Amniotic epithelial cell (primary cell): ENCODE data around the gene ZNF805.

Source experiments
- DNase-seq: peaks from one replicate; pipeline ENCODE4 v3.0.0-alpha.2; 2010; ENCODE audit warnings: low read depth

Gene ZNF805

DNA sequence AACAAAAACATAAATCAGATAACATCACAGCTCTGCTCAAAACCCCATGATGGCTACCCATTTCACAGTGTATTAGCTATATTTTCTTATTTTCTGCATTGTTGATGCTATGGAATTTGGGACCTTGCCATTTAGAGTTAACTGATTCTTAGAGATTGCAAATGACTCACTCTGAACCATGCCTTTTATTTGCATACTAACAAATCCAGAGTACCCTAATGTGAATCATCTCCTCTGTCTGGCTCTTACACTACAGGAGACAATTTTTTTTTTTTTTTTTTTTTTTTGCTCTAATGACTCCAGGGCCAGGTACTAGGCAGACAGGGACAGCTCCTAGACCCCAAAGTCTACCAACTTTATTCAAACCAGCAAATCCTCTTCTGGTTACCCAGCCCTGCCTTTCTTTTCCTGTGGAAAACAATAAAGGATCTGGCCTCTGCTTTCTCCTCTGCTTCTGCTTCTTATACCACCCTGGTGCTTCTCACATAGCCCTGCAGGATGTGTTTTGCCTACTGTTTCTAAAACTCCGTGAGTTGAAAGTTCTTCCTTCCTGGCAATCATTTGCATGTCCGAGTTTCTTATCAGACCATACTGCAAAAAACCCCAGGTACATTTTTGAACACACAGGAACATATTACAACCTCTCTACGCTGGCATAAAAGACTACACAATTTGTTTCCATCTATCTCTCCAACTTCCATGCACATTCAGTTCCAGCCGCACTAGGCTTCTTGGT, 29.3 kb downstream of the ZNF805 start:
- DNase-seq: peak; percentile 92

DNA sequence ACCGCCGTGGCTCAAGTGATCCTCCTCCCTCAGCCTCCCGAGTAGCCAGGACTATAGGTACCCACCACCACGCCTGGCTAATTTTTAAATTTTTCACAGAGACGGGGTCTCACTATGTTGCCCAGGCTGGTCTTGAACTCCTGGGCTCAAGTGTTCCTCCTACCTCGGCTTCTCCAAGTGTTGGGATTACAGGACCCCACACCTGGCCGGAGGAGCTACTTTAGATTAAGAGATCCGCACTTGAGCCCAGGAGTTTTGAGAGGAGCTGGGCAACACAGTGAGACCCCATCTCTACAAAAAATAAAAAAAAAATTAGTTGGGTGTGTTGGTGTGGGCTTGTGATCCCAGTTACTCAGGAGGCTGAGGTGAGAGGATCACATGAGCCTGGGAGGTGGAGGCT, 30.8 kb downstream of the ZNF805 start:
- no peak for DNase-seq

DNA sequence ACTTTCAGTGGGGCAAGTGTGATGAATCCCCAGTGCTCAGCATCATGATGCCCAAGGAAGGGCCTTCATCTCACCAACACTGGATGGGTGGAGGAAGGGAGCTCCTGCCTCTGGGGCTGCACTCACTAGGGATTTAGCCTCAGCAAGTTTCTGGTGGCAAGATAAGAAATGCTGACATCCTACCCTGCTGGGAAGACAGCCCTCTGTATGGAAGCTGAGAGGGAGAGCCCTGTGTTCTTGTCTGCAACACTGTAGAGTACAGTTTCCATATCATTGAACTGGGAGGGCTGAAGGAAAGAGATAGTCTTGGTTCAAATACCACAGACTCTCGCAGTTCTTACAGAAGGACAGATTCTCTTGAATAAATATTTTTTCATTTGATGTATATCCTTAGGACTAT, 32.6 kb downstream of the ZNF805 start:
- no peak for DNase-seq

DNA sequence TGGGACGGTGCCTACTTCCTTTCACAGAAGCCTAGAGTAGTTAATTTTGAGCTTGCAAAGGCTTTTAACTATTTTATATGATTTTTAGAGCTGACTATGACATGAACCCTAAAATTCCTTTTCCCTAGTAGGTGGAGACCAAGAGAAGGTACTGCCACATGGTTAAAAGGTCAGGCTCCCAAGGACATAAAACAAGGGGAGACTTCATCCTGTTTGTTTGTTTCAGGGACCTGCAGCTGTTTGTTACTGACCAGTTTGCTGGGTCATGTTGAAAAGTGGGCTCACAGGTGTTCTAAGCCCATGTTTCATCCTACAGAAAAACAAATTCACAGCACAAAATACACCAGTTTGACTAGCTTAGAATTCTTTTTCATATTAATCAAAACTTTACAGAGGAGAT, 36.0 kb downstream of the ZNF805 start:
- DNase-seq: no peak

DNA sequence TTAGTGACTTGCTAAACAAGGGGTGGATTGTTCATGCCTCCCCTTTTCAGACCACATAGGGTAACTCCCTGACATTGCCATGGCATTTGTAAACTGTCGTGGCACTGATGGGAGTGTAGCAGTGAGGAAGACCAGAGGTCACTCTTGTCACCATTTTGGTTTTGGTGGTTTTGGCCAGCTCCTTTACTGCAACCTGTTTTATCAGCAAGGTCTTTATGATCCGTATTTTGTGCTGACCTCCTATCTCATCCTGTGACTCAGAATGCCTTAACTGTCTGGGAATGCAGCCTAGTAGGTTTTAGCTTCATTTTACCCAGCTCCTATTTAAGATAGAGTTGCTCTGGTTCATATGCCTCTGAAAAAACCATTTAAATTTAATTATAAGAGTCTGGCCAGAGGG, 38.0 kb downstream of the ZNF805 start:
- DNase-seq: peak; percentile 89

DNA sequence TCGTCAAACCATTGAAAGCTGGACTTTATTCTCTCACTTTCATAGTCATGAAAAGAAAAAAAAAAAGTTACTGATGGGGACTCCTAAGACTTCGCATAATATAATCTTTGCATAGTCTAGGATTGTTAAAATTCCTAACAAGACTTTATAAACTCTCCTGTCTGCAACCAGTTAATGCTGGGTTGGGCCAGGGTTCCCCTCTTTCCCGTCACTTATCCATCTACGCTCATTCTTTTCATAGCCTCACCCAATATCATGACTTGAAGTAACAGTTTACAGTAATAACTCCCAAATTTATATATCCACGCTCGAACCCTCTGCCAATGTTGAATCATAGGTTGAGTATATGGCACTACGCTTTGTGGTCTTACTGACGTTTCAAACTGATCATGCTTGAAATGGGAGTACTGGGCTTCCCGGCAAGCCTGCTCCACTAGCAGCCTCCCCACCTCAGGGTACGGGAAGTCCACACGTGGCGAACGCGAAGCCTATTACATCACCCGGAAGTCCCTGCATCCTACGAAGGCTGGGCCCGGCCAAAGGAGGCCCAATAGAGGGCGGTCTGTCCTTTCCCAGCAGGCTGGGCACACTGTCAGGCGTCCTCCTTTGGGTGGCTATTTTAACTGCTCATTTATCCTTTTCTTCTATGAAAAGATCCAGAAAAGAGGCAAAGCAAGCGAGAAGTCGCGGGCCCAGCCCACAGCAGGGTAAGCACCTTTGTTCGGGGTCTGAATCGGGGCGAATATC, 39.2 kb downstream of the ZNF805 start:
- DNase-seq: peak; percentile 97

DNA sequence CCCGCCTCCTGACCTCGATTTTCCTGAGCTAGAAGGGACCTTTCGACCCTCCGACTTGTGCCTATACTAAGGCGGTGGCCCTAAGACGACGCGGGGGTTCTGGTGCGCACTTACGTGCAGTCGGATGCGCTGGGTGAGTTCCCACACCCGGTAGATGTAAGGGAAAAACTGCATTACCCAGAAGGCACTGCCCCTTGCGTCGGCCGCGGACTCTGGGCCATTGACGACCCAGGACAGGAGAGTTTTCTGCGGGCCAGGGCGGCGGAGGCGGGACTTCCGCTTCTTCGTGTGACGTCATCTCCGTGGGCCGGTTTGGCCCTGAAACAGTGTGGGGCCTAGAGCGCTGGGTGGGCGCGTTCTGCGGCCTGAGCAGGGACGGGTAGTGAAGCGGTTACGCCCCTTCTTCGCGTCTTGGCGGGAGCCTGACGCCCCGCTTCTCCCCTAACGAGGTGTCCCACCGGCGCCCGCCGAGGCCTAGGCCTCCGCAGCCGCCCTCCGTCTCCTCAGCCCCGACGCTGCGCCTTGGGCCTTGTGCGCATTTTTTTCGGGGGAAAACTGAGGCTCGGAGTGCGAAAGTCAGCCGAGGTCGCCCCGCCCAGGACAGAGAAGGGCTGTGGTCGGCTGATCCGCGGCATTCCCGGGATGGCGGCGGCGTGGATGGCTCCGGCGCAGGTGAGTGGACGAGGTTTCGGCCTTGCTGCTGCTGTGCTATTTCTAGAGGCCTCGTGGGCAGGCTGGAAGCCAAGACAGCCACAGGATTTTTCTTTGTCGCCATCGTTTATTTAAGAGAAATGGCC, 39.9 kb downstream of the ZNF805 start, which contains the start of gene ZNF460:
TSS of gene ZNF460 (plus strand) at position 321 of the 797 bp plus-strand sequence. CDS start at position 643, 322 bp downstream.
- DNase-seq: peak; percentile 96

DNA sequence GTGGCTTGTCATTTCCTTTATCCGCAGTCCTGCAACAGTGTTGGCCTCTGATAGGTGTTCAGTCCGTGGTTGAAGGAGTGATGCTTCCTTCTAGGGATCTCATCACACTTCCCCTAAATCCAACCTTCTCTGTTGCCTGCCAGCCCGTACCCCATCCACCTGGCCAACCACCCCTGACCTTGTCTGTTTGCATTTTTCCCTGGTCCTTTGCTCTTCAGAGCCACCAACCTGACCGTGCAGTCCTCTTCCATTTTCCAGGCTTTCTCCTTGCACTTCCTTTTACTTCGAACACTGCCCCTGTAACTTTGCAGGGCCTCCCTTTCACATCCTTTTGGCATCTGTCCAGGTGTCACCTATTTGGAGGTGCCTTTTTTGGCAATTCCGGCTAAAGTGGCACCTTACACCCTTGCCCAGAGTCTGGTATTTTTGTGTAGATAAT, 40.5 kb downstream of the ZNF805 start:
- no peak for DNase-seq

DNA sequence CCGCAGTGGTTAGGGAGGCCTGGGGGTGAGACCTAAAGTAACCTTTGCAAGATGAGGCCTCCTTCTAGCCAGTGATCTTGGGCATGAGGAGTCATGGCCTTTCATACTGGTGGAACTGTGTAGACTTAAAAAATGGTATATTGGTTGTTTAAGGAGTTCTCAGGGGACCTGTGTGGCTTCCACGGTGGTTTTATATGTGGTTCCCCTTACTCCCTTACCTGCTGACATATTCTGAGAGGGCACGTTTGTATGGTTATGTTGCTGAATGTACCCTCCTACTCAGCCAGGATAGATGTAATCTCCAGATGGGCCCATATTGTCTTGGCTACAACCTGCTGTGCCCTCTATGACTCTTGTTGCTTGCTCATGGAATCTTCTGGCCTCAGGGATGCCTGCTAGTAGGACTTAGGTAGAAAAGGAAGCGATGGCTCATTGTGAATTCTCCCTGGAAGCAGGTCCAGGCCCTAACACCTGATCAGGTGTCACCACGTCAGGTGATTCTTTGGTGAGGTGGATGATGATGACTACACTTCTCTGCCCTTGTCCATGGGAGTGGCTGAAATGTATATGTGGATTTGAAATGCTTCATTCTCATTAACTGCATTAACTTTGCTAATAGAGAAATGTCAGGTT, 41.7 kb downstream of the ZNF805 start:
- no peak for DNase-seq

DNA sequence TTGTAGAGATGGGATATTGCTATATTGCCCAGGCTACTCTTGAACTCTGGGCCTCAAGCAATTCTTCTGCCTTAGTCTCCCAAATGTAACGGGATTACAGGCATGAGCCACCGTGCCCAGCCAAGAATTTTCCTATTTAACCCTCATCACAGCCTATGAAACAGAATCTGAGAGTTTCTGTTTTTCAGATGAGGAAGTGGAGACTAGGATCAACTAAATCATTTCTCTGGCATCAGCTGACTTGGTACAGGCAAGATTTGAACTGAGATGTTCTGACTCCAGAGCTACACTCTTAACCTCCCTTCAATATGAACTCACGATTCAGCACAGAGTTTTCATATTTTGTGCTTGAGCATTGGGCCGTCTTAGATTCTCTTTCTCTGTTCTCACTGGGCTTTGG, 47.9 kb downstream of the ZNF805 start:
- no peak for DNase-seq

DNA sequence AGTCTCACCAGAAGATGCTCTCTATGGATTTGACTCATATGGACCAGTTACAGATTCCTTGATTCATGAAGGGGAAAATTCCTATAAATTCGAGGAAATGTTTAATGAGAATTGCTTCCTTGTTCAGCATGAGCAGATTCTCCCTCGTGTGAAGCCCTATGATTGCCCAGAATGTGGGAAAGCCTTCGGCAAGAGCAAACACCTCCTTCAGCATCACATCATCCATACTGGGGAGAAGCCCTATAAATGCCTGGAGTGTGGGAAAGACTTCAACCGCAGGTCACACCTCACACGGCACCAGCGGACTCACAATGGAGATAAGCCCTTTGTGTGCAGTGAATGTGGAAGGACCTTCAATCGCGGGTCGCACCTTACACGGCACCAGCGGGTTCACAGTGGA, 50.5 kb downstream of the ZNF805 start:
- DNase-seq: no peak

DNA sequence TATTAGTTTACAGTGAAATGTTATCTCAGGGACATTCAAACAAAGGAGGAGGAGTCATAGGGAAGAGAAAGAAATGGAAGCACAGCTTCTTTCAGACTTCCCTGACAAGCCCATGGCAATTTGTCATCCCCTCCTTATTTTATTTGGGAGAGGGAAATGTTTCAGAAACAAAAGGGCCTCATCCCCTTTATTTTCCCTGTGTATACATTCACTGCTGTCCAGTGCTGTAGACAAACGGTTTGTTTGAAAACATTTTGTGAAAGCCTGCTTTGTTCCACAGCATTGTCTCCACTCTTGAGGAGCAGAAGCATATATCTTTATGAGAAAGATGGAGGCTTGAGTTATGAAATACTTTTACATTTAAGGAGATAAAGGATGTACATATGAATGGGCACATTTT, 52.1 kb downstream of the ZNF805 start:
- no peak for DNase-seq

DNA sequence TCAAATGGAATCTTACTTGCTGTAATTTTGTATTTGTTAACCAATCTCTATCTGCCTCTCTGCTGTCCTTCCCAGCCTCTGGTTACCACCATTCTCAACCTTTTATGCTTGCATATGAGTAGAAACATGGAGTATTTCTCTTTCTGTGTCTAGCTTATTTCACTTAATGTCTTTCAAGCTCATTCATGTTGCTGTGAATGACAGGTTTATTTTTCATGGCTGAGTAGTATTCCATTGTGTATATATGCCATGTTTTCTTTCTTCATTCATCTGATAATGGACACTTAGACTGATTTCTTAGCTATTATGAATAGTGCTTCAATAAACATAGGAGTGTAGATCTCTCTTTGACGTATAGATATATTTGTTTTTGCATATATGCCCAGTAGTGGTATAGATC, 53.3 kb downstream of the ZNF805 start:
- no peak for DNase-seq

DNA sequence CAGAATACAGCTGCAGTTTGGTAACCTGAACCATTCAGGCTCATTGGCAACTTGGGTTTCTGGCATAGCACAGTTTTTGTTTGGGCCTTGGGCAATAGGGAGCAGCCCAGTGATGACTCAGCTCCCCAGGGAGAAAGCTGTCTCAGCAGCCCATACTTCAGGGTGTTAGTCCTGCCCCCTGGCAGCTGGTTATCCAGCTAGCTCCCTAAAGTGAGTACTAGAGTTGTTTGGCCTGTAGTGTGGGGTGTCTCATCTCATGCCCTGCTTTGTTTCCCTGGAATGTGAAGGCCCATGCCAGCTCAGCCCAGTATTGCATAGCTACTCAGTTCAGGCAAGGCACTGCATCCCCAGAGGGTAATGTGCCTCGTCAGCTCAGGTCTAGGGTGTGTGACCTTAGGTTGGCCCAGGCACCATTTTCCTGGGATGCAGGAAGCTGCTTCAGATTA, 61.6 kb downstream of the ZNF805 start:
- peak; percentile 90 for DNase-seq

DNA sequence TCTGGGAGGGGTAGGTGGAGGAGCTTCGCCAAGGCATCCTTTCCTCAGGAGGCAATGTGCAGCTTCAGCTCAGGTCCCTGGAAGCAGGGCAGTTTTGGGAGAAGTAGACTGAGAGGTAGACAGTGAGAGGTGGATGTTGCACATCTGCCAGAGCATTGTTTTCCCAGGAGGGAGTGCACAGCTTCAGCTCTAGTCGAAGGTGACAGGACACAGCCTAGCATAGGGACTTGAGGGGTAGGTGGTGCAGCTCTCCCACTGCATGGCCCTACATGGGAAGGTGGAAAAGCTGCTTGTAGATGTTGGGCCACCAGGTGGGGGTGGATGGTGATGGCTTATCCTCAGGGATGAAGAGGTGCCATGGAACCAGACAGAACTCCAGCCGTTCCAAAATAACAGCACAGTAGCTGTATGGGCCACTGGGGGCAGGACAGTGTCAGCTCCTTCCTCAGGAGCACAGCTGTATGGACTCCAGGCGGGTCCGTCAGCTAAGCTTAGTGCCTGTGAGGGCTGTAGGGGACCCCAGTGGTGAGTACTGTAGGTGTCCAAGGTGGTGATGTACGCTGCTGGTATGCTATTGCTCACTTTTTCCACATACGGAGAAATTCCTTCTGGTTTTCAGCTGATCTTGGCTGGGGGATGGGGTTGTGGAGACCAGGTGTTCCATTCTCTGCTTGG, 62.4 kb downstream of the ZNF805 start:
- peak; percentile 47 for DNase-seq
